ENCODE results near the gene EFCAB6.

DNA sequence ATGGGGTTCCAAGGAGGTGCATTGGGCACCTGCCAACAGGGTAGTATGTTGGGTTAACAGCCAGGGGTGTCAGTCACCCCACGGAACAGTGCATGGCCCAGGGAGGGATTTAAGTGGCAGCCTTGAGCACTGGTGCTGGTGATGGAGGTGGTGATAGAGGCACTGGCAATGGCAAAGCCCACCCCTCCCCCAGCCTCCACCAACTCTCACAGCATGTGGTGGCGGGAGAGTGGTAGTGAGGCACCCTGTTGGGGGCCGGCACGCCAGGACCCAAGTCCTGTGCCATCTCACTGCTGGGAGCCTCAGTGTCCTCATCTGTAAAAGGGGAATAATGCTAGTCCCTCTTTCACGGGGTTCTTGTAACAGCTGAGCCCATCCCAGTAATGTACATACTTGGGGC is 318.8 kb downstream of the EFCAB6 start:
- no peak for TF ChIP-seq POLR2A (IDR thresholded peaks at IDR 0.05; ENCODE audit: low read depth, low read length)
- no peak for TF ChIP-seq POLR2AphosphoS5 (IDR thresholded peaks at IDR 0.05; ENCODE audit: low read depth, low read length)
- no peak for TF ChIP-seq TAF1 (IDR thresholded peaks at IDR 0.05; ENCODE audit: low read depth, low read length)
- TF ChIP-seq SPI1 (IDR thresholded peaks at IDR 0.05; ENCODE audit: low read depth, low read length), result no peak
- no peak for TF ChIP-seq POU2F2 (IDR thresholded peaks at IDR 0.05; ENCODE audit: low read depth, low read length)

Measured in GM12891 (cell line).